Glomerular visceral epithelial cell (primary cell): Measurements from ENCODE around the gene CTAGE1.
"Not testable (repeated sequence)": the region's sequence is repeated elsewhere in the genome, so short reads cannot be mapped to it uniquely, and the experiment has no call there.

ENCODE experiments used
- DNase-seq: peaks from one replicate; pipeline ENCODE4 v3.0.0-alpha.2; 2016; ENCODE audit errors: extremely low spot score

Gene CTAGE1

DNA sequence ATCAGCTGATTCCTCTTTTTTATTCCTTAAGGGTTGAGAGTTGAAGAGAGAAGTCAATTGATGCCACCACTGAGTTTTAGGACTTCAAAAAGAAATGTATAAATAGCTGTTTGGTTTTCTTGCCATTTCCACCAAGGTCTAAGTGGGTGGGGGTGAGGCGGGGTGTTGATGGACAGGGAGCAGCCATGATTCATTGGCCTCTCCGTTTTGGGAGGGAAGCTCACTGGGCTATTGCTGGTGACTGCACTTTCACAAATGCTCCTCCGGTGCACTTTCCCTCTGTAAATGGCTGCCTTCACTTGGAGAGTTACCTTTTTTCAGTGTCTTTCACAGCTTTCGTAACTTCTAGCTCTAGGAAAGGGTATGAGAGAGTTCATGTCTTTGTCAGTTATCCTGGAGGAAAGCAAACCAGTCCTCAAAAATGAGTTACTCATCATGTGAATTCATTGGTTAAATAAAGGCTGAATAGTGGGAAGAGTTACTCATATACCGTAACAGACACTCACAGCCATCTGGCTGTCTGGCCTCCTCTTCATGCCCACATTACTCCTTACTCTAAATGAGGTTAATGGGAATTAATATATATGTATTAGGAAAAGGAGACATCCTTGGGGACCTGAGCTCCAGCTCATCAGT, 17.4 kb upstream of the CTAGE1 start:
- peak; percentile 56 for DNase-seq

DNA sequence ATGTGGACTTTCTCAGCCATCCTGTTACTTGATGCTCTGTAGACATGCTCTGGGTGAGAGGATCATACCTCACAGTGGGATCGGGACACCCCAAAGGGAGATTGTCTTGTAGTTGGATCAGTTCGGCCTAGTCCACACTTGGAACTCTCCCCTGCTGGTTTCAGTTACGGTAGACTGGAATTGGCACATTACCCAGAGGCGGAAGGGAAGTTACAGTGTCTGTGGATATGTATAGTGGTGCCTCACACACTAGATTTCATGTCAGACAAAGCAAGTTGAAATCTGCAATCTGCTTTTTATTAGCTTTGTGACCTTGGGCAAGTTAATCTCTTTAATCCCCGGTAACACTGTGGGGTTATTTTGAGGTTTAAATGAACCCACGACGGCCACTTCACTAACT, 16.2 kb upstream of the CTAGE1 start:
- peak; percentile 40 for DNase-seq

DNA sequence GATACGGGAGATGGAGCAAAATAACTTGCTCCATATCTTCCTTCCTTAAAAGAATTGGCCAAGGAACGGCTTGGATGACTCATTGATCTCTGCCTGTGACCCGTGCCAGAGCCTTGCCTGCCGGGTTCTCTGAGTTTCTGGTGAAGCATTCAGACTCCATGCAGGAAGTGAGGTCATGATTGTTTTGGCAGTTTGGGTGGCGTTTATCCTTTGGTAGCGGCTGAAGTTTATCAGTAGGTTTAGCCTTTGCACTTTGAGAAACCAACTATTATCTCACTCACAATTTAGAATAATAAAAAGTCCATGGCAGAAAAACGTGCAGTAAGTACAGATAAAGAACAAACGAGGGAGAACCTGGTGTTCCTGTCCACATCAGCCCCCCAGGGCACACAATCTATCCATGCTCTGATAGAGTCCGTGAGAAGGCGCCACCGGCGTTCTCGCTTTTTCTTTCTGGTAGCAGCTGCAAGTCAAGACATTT, 15.0 kb upstream of the CTAGE1 start:
- peak; percentile 79 for DNase-seq

DNA sequence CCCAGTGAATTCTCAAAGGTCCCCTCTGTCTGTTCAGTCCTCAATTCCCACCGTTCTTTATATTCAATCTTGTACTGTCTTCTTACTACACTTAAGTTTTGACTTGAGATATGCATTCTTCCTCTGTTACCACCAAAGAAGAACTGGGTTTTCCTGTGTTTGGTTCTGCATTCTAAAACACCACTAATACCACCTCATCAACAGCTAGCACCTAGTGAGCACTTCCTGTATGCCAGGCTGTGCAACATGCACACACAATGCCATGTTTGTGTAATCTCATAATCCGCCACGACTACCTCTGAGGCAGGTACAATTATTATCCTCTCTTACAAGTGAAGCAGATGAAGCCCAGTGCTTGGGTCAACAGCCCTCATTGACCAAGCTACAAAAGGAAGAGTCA, 11.8 kb upstream of the CTAGE1 start:
- no peak for DNase-seq

DNA sequence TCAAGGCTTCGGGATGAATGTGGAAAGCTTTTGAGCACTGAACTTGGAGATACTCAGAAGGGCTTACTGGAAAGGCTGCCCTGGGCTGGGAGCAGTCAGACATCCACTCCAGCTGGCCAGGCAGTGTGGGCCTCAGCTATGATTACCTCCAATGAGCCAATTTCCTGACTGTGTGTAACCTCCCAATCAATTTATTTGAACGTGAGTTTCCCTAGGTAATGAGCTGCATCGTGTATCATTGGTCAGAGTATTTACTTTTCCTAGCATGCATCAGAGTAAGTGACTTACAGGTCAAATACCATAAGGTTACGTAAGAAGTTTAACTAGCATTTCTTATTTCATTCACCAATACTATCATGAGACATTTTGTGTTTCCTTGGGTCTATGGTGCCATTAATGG, 11.0 kb upstream of the CTAGE1 start:
- no peak for DNase-seq

DNA sequence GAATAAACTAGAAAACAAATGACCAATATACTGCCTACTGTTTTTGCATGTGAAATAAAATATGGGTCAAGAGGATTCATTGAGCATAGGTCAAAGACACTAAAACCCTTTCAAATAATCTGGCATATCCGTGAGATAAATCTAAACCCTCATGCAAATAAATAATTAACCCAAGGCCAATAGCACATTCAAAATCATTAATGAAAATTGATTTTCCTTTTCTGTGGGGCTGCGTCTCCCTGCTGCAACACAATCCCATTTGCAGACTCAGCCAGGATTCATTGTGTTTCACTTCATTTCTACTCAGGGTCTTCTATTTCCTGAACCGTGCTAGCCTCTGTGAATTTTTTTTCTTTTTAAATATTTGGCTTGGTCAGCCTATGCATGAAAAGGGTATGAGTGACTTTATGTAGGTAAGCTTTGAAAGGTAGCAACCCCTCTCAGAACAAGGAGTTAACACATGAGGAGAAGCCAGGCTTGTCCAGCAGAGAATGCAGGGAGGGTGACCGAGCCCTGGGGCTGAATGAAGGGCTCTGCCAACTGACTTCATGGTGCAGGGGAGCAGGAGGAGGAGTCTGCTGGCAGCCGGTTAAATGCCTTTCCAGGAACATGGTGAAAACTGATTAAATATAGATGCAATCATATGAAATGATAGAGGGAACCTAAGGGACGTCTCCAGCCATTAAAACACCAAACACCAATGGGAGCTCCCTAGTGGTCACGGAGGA, 10.3 kb upstream of the CTAGE1 start:
- DNase-seq: no peak

DNA sequence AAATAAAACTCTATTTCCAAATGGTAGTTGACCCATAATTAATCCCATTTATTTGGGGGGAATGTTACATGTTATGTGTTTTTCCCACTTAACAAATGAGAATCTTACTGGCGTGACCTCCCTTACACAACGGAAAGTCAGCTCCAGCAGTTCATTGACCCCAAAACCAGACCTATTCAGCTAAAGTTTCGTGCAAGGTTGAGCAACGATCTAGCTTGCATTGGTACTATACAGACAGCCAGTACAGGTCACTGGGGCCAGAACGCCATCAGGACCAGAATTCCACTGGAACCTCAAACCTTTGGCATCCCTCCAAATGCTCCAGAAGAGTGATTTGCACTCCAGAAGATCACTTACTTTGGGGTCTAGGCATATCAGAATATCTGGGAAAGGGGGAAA, 6.8 kb upstream of the CTAGE1 start:
- DNase-seq: peak; percentile 68

DNA sequence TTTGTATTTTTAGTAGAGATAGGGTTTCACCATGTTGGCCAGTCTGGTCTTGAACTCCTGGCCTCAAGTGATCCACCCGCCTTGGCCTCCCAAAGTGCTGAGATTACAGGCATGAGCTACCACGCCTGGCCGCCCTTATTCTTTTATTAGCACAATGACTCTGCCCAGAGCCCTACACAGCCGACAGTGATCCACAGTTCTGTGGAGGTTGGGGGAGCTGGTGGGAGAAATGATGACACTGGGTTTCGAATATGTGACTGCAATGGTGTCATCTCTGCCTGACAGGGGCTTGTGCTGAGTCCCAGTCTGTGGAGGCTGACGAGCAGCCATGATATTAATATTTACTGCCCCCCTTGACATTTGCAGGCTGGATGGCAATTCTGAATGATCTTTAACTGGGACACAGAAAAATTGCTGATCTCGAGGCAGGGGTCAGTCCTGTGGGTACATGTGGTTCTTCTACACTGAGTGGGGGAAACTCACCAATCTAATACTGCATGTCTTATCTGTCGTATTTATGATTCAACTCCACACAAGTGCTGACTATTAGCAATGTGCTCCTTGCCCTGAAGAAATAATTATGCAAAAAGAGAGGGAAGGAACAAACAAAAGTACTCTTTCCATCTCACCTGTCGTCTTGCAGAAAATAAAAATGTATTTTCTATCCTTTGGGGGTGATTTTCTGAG, 6.3 kb upstream of the CTAGE1 start:
- DNase-seq: no peak

DNA sequence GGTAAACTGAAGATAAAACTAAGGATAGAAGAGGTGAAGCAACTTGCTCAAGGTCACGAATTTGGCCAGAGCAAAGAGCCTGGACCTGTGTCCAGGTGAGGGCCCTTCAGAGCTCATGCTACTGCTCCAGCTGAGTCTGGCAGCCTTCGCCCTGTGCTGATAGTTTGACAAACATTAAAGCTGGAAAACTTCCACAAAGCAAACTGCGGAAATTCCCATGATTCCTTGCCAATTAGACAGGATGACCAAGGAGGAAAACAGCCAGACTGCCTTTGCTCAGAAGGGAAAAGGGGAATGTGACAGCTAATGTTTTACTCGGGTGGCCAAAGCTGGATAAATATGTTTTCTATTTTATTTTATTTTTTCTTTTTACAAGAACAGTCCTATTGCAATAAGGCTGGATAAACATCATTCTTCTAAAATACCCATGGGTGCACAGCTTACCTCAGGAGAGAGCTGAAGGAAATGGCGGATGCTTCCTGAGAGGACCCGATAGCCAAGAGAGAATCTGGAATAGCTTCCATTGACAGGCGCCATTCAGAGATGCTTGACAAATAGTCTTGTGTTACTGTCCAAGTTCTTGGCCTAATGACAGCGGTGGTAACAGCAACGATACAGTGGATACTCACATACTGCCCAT, 5.3 kb upstream of the CTAGE1 start:
- no peak for DNase-seq

DNA sequence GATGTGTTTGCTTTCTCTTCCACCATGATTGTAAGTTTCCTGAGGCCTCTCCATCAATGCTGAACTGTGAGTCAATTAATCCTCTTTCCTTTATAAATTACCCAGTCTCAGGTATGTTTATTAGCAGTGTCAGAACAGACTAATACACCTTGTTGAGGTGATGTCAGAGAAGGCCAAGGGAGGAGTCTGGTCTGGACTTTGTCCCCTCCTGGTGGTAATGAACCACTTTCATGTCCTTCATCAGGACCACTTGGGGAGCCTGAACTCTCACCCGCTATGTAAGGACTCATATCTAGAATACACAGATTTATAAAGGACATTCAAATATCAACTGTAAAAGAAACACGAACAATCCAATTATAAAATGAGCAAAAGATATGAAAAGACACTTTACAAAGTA, 2.9 kb upstream of the CTAGE1 start:
- no peak for DNase-seq

DNA sequence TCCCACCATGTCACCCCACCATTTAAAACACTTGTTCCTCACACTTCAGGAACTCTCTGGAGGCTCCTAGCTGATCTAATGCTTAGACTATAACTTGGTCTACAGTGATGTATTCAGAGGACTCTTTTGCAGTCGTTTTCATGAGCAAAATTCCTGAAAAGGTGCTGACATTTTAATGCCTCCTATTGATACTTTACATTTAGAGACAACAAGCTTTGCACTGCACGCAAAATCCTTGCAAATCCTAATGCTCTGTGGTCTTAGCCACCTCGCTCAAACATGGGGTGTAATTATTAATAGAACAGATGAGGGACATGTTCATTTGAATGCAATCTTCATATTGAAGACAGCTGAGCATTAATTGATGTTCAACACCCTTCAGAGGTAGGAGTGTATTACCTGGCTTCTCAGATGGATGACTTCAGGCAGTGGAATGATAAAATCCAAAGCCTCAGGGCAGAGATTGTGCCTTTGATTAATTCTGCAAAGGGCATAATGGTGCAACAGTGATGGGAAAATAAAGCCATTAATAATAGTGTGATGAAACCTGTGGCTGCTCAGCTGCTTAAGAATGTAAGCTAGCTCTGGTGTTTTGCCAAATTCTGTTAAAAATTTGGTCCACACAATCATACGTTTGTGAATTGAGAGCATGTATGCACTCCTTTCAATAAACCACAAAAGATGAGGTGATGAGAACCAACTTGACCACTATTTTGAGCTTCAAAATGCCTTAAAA, 5.4 kb downstream of the CTAGE1 start:
- peak; percentile 35 for DNase-seq

DNA sequence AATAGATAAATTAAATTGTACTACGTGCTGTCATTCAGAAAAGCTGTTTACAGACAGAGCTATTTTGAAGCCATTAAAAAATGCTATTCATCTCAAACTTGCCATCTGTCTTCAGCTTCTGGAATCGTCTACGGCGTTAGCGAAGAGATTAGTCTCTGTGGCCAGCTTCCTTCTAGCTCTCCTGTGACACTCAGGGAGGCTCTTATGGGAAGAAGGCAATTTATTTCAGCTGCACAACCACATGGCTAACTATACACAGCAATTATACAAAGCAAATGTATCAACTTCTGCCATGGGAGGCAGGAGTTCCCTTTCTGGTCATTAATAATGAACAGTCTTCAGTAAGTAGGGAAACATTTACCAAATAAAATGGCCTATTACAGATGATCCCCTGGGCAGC, 6.3 kb downstream of the CTAGE1 start:
- no peak for DNase-seq

DNA sequence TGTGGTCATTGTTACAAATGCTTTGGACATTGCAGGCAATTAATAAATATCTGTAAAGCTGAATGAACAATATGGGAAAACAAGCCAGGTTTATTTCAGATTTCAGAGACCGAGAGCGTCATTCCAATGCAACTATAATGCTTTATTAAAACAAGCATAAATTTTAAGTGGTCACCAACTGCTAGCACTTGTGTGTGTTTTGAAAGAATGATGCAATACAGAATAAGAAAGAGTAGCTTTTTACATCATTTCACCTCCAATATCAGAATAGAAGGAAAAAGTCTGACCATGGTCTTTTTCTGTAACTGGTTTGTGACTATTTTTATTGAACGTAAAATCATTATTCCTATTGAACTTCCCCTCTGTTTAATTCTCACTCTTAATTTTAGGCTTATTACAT, 7.6 kb downstream of the CTAGE1 start:
- DNase-seq: no peak

DNA sequence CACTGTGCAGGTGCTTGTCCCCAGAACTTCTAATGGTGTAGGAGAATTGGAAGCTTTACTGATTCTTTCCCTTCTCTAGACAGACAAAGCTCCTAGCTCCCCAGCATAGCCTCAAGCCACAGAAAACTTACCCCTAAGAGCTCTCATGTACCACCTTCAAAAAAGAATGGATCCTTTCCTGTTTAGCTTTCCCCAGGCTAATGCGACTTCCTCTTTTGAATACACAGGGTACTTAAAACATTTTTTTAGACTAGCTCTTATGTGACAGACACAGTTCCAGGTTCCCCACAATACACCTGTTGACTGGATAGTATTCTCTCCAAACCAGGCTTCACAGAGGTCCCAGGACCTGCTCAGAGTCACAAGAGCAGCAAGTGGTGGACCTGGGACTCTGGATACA, 8.3 kb downstream of the CTAGE1 start:
- no peak for DNase-seq

DNA sequence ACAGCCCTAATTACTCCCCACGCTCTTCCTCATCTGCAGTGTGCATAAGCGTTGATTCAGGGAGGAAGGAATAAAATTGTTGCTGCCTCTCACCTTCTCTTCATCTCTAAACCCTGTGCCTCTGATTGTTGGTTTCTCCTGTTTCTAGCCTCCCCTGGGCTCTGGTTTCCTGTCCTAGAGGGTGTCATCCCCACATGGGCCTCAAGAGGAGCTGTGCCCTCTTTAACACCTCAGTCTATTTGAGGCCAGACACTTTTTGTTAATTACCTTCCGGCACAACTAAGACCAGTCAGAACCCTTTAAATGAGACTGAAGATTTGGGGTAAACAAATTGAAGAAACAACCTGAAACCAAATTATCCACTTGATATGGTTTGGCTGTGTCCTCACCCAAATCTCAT, 9.7 kb downstream of the CTAGE1 start:
- DNase-seq: no peak

DNA sequence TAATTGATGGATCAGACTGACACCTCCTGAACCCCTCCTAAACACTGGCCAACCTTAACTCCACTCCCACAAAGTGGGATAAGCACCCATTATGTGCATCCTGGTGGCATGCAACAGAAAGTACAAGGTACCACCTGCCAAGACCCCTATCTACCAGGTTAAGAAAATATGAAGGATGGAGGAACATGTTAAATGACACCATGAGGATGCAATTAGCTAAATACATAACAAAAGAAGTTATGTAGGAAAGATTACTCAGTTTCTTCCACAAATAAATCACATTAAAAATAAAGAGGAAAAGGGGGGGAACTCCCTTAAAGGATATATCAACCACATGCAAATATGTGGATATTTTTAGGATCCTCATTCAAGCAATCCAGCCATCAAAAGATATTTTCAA, 12.6 kb downstream of the CTAGE1 start:
- DNase-seq: no peak

DNA sequence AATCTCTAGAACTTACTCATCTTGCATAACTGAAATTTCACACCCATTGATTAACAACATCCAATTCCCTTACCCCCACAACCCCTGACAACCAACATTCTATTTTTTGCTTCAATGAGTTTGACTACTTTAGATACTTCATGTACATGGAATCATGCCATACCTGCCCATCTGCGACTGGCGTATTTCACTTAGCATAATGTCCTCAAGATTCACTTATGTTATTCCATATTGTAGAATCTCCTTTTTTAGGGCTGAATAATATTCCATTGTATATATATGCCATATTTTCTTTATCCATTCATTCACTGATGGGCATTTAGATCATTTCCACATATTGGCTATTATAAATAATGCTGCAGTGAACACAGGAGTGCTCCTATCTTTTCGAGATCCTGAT, 13.8 kb downstream of the CTAGE1 start:
- DNase-seq: no peak

DNA sequence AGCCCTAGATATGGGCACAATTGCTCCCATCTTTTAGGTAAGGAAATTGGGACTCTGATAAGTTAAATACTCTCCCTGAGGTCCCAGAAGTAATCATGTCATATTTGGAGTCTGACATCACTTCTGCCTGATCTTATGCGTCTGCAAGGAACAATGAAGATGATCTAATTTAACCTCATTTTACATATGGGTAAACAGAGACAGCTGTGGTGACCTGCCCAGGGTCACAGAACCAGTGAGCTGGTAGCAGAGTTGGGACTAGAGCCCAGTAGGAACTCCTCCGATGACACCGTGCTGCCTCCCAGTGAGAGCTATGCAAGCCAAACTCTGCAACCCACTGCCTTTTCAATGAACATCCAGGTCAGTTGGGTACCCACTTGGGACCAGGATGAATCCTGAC, 17.8 kb downstream of the CTAGE1 start:
- DNase-seq: peak; percentile 27

DNA sequence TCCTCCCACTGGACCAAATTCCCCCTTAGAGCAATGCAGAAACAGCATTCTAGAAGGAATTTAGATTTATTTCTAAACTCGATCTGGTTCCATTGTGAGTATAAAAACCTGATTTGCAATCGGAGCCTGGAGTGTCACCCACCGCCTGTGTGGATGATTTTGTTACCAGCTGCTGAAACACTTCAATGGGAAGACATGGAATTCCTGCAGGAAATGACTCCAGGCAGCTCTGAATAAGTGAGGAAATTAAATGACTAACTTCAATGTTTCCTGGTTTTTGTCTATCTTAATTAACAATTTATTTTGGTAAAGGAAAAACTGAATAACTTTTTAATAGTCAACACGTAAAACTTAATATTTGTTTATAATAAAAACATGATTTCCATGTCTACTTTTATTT, 19.3 kb downstream of the CTAGE1 start:
- DNase-seq: no peak

DNA sequence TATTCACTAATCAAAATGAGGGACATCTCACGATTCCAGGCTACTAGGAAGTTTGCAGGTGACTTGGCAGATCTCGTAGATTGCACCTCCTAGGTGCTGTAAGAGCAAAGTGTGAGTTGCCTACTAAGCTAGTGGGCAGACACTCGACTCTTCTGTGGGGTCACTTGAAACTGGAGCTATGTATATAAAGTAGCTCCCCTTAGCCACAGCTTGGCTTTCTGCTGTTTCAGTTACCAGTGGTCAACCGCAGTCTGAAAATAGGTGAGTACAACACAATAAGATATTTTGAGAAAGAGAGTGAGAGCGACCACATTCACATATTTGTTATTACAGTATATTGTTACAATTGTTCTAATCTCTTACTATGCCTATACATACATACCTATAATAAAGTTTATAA, 23.3 kb downstream of the CTAGE1 start:
- no peak for DNase-seq

DNA sequence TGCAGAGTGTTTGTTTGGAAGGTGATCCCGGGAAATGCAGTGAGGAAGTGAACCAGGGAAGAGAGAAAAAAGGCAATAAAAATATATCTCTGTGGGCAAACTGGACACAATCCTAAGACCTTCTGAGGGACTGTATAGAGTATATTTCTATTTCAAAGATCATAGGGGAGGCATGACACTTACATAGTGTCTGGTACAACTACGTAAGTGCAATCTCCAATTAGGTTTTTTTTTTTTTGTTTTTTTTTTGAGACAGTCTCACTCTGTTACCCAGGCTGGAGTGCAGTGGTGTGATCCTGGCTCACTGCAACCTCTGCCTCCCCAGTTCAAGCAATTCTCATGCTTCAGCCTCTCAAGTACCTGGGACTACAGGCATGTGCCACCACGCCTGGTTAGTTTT, 24.6 kb downstream of the CTAGE1 start:
- DNase-seq: not testable (repeated sequence)
